ENCODE measurements around the gene DMRT1. TPM values are rescaled to one million over a fixed set of nuclear protein-coding genes. Genes with fewer than 3 reads are reported as not detected.
"Not testable (repeated sequence)": the region's sequence is repeated elsewhere in the genome, so short reads cannot be mapped to it uniquely, and the experiment has no call there.

The DMRT1 gene
- polyA plus RNA-seq, 1 donor from 2014 or later = not detected

GRCh38 chr9:976943-977837 is 135.7 kb downstream of the DMRT1 start:
- Mint-ChIP-seq H3K9me3 (peaks cover 0 to 8% (median 0%) of the 10 kb centered on the region in 3 donors), H3K4me3 (no peak overlapping the region), H3K27ac (peak overlapping the region in 2 of 3 donors; percentile 47 to 71), H3K27me3 (peaks cover 65% of the 10 kb centered on the region), H3K4me1 (peaks cover 4 to 20% (median 7%) of the 10 kb centered on the region in 3 donors), H3K36me3 (no peaks in the 10 kb centered on the region)

GRCh38 chr9:977838-978830 is 136.6 kb downstream of the DMRT1 start:
- H3K27me3 Mint-ChIP-seq = peaks cover 68% of the 10 kb centered on the region
- peak overlapping the region in 2 of 3 donors; percentile 47 to 71 for H3K27ac Mint-ChIP-seq
- H3K9me3 Mint-ChIP-seq = peaks cover 0 to 8% (median 0%) of the 10 kb centered on the region in 3 donors
- peaks cover 4 to 20% (median 7%) of the 10 kb centered on the region in 3 donors for H3K4me1 Mint-ChIP-seq
- H3K4me3 Mint-ChIP-seq = peak overlapping the region in 1 of 4 donors; percentile 72
- H3K36me3 Mint-ChIP-seq = no peaks in the 10 kb centered on the region

DNA sequence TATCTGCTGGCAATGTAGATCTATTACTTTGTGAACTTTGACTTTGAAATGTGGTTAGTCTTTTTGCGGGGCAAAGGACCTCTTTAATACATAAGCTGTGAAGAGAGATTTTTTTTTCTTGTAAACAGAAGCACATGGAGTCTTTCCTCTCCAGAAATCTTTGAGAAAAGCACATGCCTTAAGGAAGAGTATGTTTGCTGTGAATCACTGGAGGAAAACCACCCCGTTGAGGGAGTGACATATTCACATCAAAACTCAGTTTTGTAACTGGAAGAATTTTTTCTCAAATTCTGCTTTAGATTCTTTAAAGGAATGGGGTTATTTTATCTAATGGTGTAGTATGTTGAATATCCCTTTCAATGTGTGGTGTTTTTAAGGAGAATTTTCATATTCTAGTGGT is 138.5 kb downstream of the DMRT1 start:
- H3K4me1 Mint-ChIP-seq = peaks cover 4 to 10% (median 4%) of the 10 kb centered on the region in 3 donors
- peaks cover 64% of the 10 kb centered on the region for H3K27me3 Mint-ChIP-seq
- H3K27ac Mint-ChIP-seq = peak overlapping the region in 1 of 3 donors; percentile 10
- H3K9me3 Mint-ChIP-seq = no peaks in the 10 kb centered on the region
- H3K36me3 Mint-ChIP-seq = no peaks in the 10 kb centered on the region
- no peak overlapping the region for H3K4me3 Mint-ChIP-seq

DNA sequence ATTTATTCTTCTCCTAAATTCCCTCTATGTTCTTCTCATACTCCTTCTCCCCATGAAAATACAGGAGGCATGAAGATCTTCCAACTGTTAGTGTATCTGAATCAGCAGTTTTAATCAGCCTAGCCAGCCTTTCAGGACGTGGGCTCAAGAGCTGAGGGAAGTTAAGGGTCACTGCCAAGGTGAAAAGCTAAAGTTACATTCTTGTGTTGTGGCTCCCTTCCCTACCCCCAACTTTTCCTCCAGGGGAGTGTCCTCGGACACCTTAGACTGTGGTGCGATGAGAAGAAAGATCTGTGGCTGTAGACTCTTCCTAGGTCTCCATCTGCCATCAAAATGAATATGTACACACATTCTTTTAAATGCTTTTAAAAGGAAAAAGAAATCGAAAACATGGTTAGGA is 139.1 kb downstream of the DMRT1 start:
- no peak overlapping the region for H3K4me3 Mint-ChIP-seq
- no peak overlapping the region for H3K27ac Mint-ChIP-seq
- H3K9me3 Mint-ChIP-seq = no peaks in the 10 kb centered on the region
- peaks cover 0 to 8% (median 4%) of the 10 kb centered on the region in 3 donors for H3K4me1 Mint-ChIP-seq
- no peaks in the 10 kb centered on the region for H3K36me3 Mint-ChIP-seq
- H3K27me3 Mint-ChIP-seq = peaks cover 58% of the 10 kb centered on the region

GRCh38 chr9:981491-981898 is 140.0 kb downstream of the DMRT1 start:
- Mint-ChIP-seq H3K27ac (no peak overlapping the region), H3K4me1 (peaks cover 0 to 6% (median 0%) of the 10 kb centered on the region in 3 donors), H3K9me3 (no peaks in the 10 kb centered on the region), H3K27me3 (peaks cover 57% of the 10 kb centered on the region), H3K4me3 (no peak overlapping the region), H3K36me3 (peaks cover 2% of the 10 kb centered on the region)

DNA sequence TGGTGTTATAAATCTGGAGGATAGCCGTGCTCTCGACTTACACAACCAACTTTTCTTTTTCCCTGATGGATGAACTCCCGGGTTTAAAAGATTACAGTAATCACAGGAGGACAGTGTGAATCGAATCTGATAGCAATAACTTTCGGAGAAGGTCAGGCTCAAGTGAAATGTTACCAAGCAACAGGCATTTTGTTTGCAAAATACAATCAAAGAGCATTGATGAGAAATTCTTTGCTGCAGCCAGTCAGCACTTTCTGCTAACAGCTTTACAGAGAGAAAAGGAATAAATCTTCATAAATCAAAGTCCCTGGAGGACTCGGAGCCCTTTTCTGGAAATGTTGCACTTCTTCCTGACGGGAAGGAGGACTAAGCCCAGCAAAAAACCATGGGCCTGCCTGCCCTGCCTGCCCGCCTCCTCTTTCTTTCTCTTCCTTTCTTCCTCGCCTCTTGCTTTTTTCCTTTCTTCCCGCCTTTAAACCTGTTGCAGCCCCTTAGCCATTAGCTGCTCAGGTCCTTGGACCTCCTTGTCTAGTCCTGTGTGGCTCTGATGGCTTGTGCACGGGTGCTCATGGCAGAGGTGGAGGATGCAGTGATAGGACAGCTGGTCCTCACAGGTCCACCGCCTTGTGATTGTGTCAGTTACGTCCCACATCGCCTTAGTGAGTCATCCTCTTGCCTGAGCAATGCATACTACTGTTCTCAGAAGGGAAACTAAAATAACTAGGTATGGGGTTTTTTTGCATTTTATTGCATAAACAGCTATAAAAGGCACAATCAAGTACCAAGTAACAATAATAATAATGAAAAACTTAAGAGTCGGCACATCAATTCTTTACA is 141.1 kb downstream of the DMRT1 start:
- H3K4me1 Mint-ChIP-seq = peaks cover 0 to 6% (median 0%) of the 10 kb centered on the region in 3 donors
- H3K27me3 Mint-ChIP-seq = peaks cover 56% of the 10 kb centered on the region
- H3K4me3 Mint-ChIP-seq = no peak overlapping the region
- H3K27ac Mint-ChIP-seq = peak overlapping the region in 1 of 3 donors; percentile 64
- H3K36me3 Mint-ChIP-seq = peaks cover 2% of the 10 kb centered on the region
- H3K9me3 Mint-ChIP-seq = peaks cover 0 to 2% (median 0%) of the 10 kb centered on the region in 3 donors

GRCh38 chr9:994005-994404 is 152.5 kb downstream of the DMRT1 start:
- peaks cover 0 to 4% (median 1%) of the 10 kb centered on the region in 3 donors for H3K4me1 Mint-ChIP-seq
- H3K36me3 Mint-ChIP-seq = no peaks in the 10 kb centered on the region
- H3K27ac Mint-ChIP-seq = no peak overlapping the region
- no peak overlapping the region for H3K4me3 Mint-ChIP-seq
- no peaks in the 10 kb centered on the region for H3K9me3 Mint-ChIP-seq
- peaks cover 10% of the 10 kb centered on the region for H3K27me3 Mint-ChIP-seq

DNA sequence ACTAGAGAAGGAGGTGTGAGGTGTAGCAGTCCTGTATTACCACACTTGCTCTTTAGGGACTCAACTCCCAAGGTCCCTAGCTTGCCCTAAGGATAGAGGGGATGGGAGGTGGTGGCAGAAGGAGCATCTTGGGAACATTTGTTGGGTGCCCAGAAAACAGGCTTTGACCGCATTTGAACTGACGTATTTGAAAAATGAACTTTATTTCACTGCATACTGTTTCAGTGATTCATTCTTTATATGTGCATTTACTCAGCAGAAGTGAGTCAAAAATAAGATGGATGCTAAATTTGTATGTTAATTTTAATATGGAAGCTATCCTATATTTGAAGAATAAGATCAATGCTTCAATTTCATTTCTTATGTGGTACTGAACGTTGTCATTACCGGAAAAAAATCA is 153.7 kb downstream of the DMRT1 start:
- no peak overlapping the region for H3K27ac Mint-ChIP-seq
- no peaks in the 10 kb centered on the region for H3K36me3 Mint-ChIP-seq
- H3K4me1 Mint-ChIP-seq = peaks cover 0 to 4% (median 0%) of the 10 kb centered on the region in 3 donors
- no peaks in the 10 kb centered on the region for H3K9me3 Mint-ChIP-seq
- peaks cover 10% of the 10 kb centered on the region for H3K27me3 Mint-ChIP-seq
- H3K4me3 Mint-ChIP-seq = no peak overlapping the region

- Mint-ChIP-seq H3K27ac (peak overlapping the region in 2 of 3 donors; percentile 11 to 16), H3K36me3 (no peaks in the 10 kb centered on the region), H3K4me1 (peaks cover 0 to 4% (median 0%) of the 10 kb centered on the region in 3 donors), H3K27me3 (peaks cover 5% of the 10 kb centered on the region), H3K4me3 (no peak overlapping the region), H3K9me3 (no peaks in the 10 kb centered on the region)
Measured at GRCh38 chr9:995781-996180, 154.3 kb downstream of the DMRT1 start.

GRCh38 chr9:998299-999110 is 157.0 kb downstream of the DMRT1 start:
- H3K4me3 Mint-ChIP-seq = peak overlapping the region in 1 of 4 donors; percentile 37
- not testable (repeated sequence) for H3K36me3 Mint-ChIP-seq, H3K27me3 Mint-ChIP-seq, H3K9me3 Mint-ChIP-seq, H3K4me1 Mint-ChIP-seq
- peak overlapping the region in 1 of 3 donors; percentile 10 for H3K27ac Mint-ChIP-seq

GRCh38 chr9:1001838-1002237 is 160.3 kb downstream of the DMRT1 start:
- Mint-ChIP-seq H3K27ac (no peak overlapping the region), H3K9me3 (no peaks in the 10 kb centered on the region), H3K36me3 (no peaks in the 10 kb centered on the region), H3K4me3 (no peak overlapping the region), H3K27me3 (peaks cover 3% of the 10 kb centered on the region), H3K4me1 (peaks cover 0 to 5% (median 0%) of the 10 kb centered on the region in 3 donors)

- Mint-ChIP-seq H3K4me3 (peak overlapping the region in 1 of 4 donors; percentile 74), H3K27ac (no peak overlapping the region), H3K27me3 (peaks cover 6% of the 10 kb centered on the region), H3K4me1 (peaks cover 0 to 5% (median 0%) of the 10 kb centered on the region in 3 donors), H3K9me3 (no peaks in the 10 kb centered on the region), H3K36me3 (no peaks in the 10 kb centered on the region)
Measured at GRCh38 chr9:1002678-1003077, 161.2 kb downstream of the DMRT1 start.

DNA sequence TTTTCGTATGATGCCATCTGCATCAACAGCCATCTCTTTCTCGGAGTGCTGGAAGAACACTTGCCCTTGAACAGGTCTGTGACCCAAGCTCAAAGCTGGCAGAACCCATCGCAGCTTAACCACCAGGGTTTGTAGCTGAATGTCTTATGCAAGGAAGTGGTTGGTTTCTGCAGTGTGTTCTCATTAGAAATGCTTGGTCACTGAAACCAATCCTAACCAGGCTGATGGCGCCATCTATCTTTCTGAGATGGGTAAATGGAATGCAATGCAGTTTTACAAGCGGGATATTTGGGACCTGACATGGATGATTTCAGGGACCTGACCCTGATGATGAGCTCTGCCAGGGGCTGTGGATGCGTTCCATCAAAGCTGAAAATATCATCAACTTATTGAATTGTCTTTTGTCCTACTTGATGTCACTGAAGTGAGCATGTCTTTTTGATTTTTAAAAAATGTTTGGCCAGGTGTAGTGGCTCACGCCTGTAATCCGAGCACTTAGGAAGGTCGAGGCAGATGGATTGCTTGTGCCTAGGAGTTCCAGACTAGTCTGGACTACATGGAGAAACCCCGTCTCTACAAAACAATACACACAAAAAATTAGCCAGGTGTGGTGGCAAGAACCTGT is 163.7 kb downstream of the DMRT1 start:
- Mint-ChIP-seq H3K4me1 (peaks cover 0 to 5% (median 0%) of the 10 kb centered on the region in 3 donors), H3K36me3 (no peaks in the 10 kb centered on the region), H3K9me3 (no peaks in the 10 kb centered on the region), H3K27ac (no peak overlapping the region), H3K27me3 (peaks cover 12% of the 10 kb centered on the region), H3K4me3 (no peak overlapping the region)

All from IgD-negative memory B cell (primary cell).